Measurements from ENCODE around the gene TNIK. TPM values are rescaled to one million over a fixed set of nuclear protein-coding genes. Genes with fewer than 3 reads are reported as not detected.

The TNIK gene
- total RNA-seq, 1 donor, result 49.8 TPM

DNA sequence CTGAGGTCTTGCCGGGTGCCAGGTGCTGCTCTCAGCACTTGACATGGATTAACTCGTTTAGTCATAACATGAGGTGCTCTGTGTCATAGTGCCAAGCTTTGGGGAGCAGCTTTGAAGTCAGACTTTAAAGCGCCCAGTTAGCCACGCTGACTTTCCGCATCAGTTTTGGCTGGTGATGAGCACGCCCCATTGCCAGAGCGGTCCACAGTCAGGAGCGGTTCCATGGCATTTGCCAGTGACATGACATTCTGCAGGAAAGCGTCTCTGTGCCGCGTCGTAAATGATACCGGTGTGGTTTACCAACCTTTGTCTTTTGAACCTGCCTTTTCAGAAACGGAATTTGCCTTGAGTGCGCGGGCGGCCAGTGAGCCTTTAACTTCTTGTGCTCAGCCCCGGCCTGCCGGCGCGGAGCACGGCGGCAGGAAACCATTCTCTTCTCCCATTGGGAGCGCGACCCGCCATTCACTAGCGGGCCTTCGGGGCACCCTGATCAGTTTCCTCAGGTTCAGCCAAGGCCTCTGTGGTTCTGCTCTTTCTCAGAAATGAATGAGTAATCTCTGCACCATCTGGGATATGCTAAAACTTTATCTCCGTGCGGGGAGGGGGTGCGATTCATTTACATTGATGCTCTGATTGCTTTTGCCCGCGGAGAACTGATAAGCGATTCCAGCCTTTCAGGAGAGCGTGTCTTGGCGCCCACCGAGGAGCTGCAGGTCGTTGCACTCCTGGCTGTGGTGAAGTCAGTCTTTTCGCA, 432.0 kb downstream of the TNIK start:
- no peak overlapping the region for H3K4me3 ChIP-seq (ENCODE audit: low read length)
- peaks cover 33% of the 10 kb centered on the region for H3K27me3 ChIP-seq (ENCODE audit: insufficient read depth, low read length)
- peaks cover 11% of the 10 kb centered on the region for H3K4me1 ChIP-seq (ENCODE audit: insufficient read depth, low read length)
- no peaks in the 10 kb centered on the region for H3K9me3 ChIP-seq (ENCODE audit: low read depth, low read length)

DNA sequence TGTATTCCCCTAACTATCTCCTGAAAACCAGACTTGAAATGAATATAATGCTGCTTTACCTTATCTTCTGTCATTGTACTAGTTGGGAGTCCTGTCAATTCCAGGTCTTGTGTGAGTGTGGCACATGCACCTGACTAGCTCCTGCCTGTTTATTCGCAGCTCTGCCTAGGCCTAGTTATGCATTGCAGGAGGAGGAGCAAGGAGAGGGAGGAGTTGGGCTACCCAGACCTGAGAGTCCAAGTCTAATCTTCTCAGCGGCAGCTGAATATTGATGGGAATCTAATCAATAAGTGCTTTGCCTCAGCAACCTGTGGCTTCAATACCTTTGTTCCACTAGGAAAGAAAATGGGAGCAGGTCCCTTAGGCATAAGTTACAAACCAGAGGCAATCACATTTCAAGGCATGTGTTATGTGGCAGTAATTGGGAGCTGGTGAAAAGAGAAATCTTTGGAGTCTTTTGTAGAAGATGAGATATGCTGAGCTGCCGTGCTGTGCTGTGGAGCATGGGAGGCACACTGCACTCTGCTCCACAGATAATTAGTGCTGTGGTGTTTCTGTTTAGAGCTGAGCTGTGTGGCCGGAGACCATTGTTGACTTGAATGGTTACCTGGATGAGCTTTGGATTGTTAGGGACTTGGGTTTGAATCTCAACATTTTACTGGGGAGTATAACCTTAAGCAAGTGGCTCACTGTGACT, 433.5 kb downstream of the TNIK start, which contains the start of gene SLC2A2:
Gene SLC2A2 (minus strand): TSS at position 124 of the 697 bp plus-strand sequence. CDS start 50 bp downstream, at position 74.
- peaks cover 11% of the 10 kb centered on the region for H3K4me1 ChIP-seq (ENCODE audit: insufficient read depth, low read length)
- no peaks in the 10 kb centered on the region for H3K9me3 ChIP-seq (ENCODE audit: low read depth, low read length)
- no peak within 1 kb of the TSS for H3K4me3 ChIP-seq (ENCODE audit: low read length)
- H3K27me3 ChIP-seq (ENCODE audit: insufficient read depth, low read length), result peaks cover 36% of the 10 kb centered on the region

DNA sequence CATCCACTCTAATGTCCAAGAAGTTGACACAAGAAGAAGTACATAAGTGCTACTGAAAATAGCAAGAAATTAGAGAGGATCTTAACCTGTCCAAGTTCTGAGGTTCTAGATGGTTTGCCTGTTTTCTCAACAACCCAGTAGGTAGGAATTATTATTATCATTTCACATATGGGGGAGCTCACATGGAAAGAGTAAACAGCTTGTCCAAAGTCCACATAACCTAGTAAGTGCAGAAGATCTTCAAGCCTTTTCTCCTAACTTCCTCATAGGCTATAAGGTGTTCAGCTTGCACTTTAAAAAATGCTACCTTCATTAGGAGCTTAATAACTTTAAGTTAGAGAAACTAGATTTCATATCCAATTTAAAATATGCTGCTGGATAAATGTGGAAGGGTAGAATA, 436.6 kb downstream of the TNIK start:
- Histone ChIP-seq H3K9me3 (ENCODE audit: low read depth, low read length) (no peaks in the 10 kb centered on the region), H3K27me3 (ENCODE audit: insufficient read depth, low read length) (peaks cover 21% of the 10 kb centered on the region), H3K4me1 (ENCODE audit: insufficient read depth, low read length) (peaks cover 6% of the 10 kb centered on the region), H3K4me3 (ENCODE audit: low read length) (no peak overlapping the region)

DNA sequence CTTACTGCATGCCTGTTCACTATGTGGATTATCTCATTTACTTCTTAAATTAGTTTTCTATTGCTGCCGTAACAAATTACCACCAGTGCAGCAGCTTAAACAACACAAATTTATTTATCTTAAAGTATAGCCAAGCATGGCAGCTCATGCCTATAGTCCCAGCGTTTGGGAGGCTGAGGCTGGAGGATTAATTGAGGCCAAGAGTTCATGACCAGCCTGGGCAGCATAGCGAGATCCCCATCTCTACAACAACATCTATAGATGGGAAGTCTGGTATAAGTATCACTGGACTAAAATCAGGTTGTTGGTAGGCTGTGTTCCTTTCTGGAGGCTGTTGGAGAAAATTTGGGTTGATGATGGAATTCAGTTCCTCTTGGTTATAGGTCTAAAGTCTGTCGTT, 438.8 kb downstream of the TNIK start:
- Histone ChIP-seq H3K4me3 (ENCODE audit: low read length) (no peak overlapping the region), H3K4me1 (ENCODE audit: insufficient read depth, low read length) (no peaks in the 10 kb centered on the region), H3K27me3 (ENCODE audit: insufficient read depth, low read length) (peaks cover 2% of the 10 kb centered on the region), H3K9me3 (ENCODE audit: low read depth, low read length) (no peaks in the 10 kb centered on the region)

DNA sequence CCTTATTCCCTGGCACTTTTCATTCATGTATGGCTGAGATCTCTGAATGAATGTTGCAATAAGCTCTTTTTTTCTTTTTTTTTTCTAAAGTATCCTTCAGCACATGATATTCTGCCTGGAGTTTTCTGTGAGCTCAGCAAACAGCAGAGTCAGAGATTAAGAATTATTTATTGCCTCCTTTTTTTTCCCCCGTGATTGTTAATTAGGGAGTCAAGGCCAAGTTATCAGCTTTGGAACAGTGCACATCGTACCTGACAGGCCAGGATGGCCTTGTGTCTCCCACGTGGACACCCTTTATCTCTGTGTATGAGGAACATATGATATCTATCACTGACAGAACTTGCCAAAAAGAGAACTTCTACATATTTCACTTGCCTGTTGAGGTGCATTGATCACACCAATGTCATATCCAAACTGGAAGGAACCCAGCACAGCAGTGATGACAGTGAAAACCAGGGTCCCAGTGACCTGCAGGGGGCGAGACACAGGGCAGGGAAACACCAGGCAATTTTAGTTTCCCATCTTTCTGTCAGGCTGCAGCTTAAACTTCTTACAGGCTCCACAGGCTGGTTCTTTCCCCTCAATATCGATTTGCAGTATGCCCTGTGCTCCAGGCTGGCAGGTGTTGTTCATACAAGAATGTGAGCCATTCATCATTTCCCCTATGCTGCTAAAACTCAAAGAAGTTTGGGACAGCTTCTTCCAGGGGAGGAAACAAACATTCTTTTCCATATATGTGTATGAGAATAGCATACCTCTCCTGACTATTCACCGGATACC, 441.9 kb downstream of the TNIK start:
- H3K9me3 ChIP-seq (ENCODE audit: low read depth, low read length), result no peaks in the 10 kb centered on the region
- H3K4me3 ChIP-seq (ENCODE audit: low read length), result no peak overlapping the region
- peaks cover 2% of the 10 kb centered on the region for H3K27me3 ChIP-seq (ENCODE audit: insufficient read depth, low read length)
- H3K4me1 ChIP-seq (ENCODE audit: insufficient read depth, low read length), result no peaks in the 10 kb centered on the region

DNA sequence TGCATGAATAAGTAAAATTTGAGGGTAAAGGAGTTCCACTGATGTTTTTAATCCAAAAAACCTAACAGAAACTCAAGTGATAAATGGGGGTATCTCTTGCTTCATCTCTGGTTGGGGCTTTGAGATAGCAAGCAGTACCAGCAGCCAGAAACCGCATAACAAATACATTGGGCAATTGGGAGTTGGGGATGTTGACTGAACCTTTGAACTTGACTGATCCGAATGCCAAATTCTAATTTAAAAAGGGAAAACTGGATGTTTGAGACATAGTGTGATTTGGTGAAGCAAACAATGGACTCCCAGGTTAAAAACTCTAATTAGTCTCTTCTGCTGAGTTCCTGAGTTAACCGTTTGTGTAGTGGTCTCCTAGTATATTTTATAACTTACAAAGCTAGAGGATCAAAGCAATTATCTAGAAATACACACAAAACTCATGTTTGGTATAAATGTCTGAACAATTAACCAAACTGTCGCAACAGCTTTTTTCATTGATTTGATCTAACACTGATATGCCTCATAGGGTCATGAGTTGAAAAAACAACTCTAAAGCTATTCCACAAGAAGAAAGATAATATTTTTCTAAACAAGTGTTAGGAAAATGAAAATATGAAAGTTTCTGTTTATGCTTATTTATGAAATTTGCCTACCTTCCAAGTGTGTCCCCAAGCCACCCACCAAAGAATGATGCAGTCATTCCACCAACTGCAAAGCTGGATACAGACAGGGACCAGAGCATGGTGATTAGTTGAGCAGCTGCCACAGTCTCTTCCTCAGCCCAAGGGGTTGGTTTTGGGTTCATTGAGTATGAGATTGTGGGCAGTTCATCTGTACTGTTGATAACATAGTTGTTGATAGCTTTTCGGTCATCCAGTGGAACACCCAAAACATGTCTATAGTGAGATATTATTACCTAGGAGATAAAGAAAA, 446.1 kb downstream of the TNIK start:
- Histone ChIP-seq H3K4me1 (ENCODE audit: insufficient read depth, low read length) (no peaks in the 10 kb centered on the region), H3K4me3 (ENCODE audit: low read length) (no peak overlapping the region), H3K27me3 (ENCODE audit: insufficient read depth, low read length) (peaks cover 2% of the 10 kb centered on the region), H3K9me3 (ENCODE audit: low read depth, low read length) (no peaks in the 10 kb centered on the region)

DNA sequence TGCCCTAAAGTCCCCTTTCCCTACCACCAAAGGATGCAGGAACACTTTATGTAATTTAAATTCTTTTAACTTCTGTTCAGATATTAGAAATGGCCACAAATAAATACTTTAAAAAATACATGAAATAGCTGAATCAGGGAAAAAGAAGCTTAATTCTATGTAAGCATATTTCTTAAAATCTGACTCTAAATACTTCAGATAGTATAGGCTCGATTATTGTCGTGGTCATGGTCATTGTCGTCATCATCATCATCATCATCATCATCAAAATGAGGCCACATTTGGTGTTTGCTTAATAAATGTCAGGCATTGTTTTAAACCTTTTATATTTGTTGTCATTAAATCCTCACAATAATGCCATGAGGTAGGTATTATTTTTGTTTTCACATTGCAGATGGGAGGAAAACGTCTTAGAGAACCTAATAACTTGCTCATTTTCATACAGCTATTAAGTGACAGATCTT, 448.3 kb downstream of the TNIK start:
- no peaks in the 10 kb centered on the region for H3K4me1 ChIP-seq (ENCODE audit: insufficient read depth, low read length)
- no peak overlapping the region for H3K4me3 ChIP-seq (ENCODE audit: low read length)
- H3K27me3 ChIP-seq (ENCODE audit: insufficient read depth, low read length), result peaks cover 3% of the 10 kb centered on the region

More for the DNA sequence above, 448.3 kb downstream of the TNIK start:
- H3K9me3 ChIP-seq (ENCODE audit: low read depth, low read length), result no peaks in the 10 kb centered on the region

Data from mononuclear cell (primary cell).